Right atrium auricular region (tissue), 2 donors: Measurements from ENCODE around the gene ANAPC5. TPM values are rescaled to one million over a fixed set of nuclear protein-coding genes. Genes with fewer than 3 reads are reported as not detected.
"Not testable (repeated sequence)": the region's sequence is repeated elsewhere in the genome, so short reads cannot be mapped to it uniquely, and the experiment has no call there.

Experiments used
- DNase-seq: peaks from one replicate; pipeline ENCODE4 v3.0.0-alpha.2; 2019; ENCODE audit warnings: low spot score
- H3K27ac ChIP-seq, 2 donors: fragments of 200-600 bp; sonication (generic); 1 replicate in 1 of 2; 2 replicates in 1 of 2; pipeline ENCODE4 v1.5.1; 2016 to 2019
- H3K27me3 ChIP-seq, 2 donors: fragments of 200-600 bp; sonication (generic); one replicate each; pipeline versions ENCODE4 v1.5.1 to v1.6.0; 2017 to 2019
- H3K36me3 ChIP-seq: fragments of 200-600 bp; sonication (generic); one replicate; pipeline ENCODE4 v1.5.1; 2016
- H3K4me1 ChIP-seq, 2 donors: fragments of 200-600 bp; sonication (generic); one replicate each; pipeline versions ENCODE4 v1.5.1 to v1.6.0; 2017 to 2019
- H3K4me3 ChIP-seq, 2 donors: fragments of 200-600 bp; sonication (generic); 1 replicate in 1 of 2; 2 replicates in 1 of 2; pipeline ENCODE4 v1.5.1; 2017 to 2019; ENCODE audit warnings: mild to moderate bottlenecking in 1 of 2, moderate library complexity in 1 of 2
- H3K9me3 ChIP-seq, 2 donors: fragments of 200-600 bp; sonication (generic); one replicate each; pipeline ENCODE4 v1.5.1; 2019
- CTCF ChIP-seq, 2 donors: fragments of 200-600 bp; sonication (generic); IDR thresholded peaks; one replicate each; pipeline ENCODE4 v1.5.1; 2019; ENCODE audit warnings: antibody characterized with exemption in 2 of 2
- total RNA-seq, 2 donors: library from RNA; depleted of rRNA; stranded (reverse); fragments of >200 nt; gene quantifications; one replicate each; pipeline ENCODE4 v1.1.0, GENCODE V29; 2016

Gene ANAPC5
- total RNA-seq, 2 donors from 2014 or later = 54.6 to 63.1 TPM

- no peaks in the 10 kb centered on the region for H3K27me3 ChIP-seq
- H3K4me3 ChIP-seq = no peak overlapping the region
- no peak for TF ChIP-seq CTCF (IDR thresholded peaks at IDR 0.05)
- DNase-seq = no peak
- no peak overlapping the region for H3K27ac ChIP-seq
- no peaks in the 10 kb centered on the region for H3K36me3 ChIP-seq
- no peaks in the 10 kb centered on the region for H3K9me3 ChIP-seq
- H3K4me1 ChIP-seq = no peaks in the 10 kb centered on the region
Measured at GRCh38 chr12:121392325-121392716, 40.1 kb upstream of the ANAPC5 start.

GRCh38 chr12:121391619-121392324 lies 39.6 kb upstream of the ANAPC5 start:
- Histone ChIP-seq H3K9me3 (no peaks in the 10 kb centered on the region), H3K27me3 (no peaks in the 10 kb centered on the region), H3K27ac (no peak overlapping the region), H3K36me3 (no peaks in the 10 kb centered on the region), H3K4me3 (peak overlapping the region in 1 of 2 donors; percentile 14), H3K4me1 (no peaks in the 10 kb centered on the region)
- TF ChIP-seq CTCF (IDR thresholded peaks at IDR 0.05) = no peak
- no peak for DNase-seq

- TF ChIP-seq CTCF (IDR thresholded peaks at IDR 0.05) = no peak
- Histone ChIP-seq H3K9me3 (no peaks in the 10 kb centered on the region), H3K4me3 (no peak overlapping the region), H3K27me3 (no peaks in the 10 kb centered on the region), H3K36me3 (no peaks in the 10 kb centered on the region), H3K27ac (no peak overlapping the region), H3K4me1 (no peaks in the 10 kb centered on the region)
- no peak for DNase-seq
Measured at GRCh38 chr12:121390856-121391255, 38.6 kb upstream of the ANAPC5 start.

- no peak overlapping the region for H3K27ac ChIP-seq
- no peaks in the 10 kb centered on the region for H3K9me3 ChIP-seq
- H3K27me3 ChIP-seq = no peaks in the 10 kb centered on the region
- TF ChIP-seq CTCF (IDR thresholded peaks at IDR 0.05) = no peak
- no peak overlapping the region for H3K4me3 ChIP-seq
- no peak for DNase-seq
- H3K4me1 ChIP-seq = no peaks in the 10 kb centered on the region
- no peaks in the 10 kb centered on the region for H3K36me3 ChIP-seq
Measured at GRCh38 chr12:121388421-121388981, 36.3 kb upstream of the ANAPC5 start.

- H3K9me3 ChIP-seq, H3K36me3 ChIP-seq, H3K27ac ChIP-seq, H3K4me3 ChIP-seq, H3K4me1 ChIP-seq, H3K27me3 ChIP-seq, DNase-seq: not testable (repeated sequence)
Measured at GRCh38 chr12:121384891-121385290, 32.7 kb upstream of the ANAPC5 start.

DNA sequence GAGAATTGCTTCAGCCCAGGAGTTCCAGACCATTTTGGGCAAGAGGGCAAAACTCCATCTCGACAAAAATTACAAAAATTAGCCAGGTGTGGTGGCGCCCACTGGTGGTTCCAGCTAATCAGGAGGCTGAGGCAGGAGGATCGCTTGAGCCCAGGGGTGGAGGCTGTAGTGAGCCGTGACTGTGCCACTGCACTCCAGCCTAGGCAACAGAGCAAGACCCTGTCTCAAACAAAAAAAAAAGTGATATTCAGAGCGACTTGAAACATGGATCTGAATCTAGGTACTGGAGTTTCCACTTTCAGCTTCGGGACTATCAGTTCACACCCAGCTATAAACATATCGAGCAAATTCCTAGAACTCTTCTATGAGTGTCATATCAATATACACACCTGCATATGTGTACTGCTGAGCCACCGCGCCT lies 31.4 kb upstream of the ANAPC5 start:
- DNase-seq = no peak
- Histone ChIP-seq H3K4me3 (no peak overlapping the region), H3K27me3 (no peaks in the 10 kb centered on the region), H3K4me1 (no peaks in the 10 kb centered on the region), H3K27ac (no peak overlapping the region), H3K9me3 (no peaks in the 10 kb centered on the region), H3K36me3 (no peaks in the 10 kb centered on the region)
- TF ChIP-seq CTCF (IDR thresholded peaks at IDR 0.05) = no peak
